CD4-positive, alpha-beta T cell treated with Interferon gamma for 1 hour (primary cell): Measurements from ENCODE around the gene HDGF.

Experiments
- DNase-seq: peaks from one replicate; pipeline ENCODE4 v3.0.0-alpha.2; 2020

HDGF gene

DNA sequence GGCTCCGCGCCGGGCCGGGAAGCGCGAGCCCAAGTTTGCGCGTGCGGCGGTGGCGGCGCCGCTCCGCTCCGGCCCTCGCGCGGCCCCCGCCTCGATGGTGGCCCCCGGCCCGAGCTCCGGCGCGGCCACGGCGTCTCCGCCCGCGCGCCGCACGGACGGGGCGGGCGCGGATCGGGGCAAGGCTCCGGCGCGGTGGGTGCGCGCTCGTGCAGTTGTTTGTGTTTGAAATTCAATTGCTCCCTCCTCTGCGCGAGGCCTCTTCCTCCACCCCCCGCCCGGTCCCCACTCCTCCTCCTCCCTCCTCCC, at the start of gene HDGF:
HDGF (minus strand) TSS at position 225 of the 306 bp plus-strand sequence. CDS start 246 bp downstream, outside the sequence.
- no peak for DNase-seq

DNA sequence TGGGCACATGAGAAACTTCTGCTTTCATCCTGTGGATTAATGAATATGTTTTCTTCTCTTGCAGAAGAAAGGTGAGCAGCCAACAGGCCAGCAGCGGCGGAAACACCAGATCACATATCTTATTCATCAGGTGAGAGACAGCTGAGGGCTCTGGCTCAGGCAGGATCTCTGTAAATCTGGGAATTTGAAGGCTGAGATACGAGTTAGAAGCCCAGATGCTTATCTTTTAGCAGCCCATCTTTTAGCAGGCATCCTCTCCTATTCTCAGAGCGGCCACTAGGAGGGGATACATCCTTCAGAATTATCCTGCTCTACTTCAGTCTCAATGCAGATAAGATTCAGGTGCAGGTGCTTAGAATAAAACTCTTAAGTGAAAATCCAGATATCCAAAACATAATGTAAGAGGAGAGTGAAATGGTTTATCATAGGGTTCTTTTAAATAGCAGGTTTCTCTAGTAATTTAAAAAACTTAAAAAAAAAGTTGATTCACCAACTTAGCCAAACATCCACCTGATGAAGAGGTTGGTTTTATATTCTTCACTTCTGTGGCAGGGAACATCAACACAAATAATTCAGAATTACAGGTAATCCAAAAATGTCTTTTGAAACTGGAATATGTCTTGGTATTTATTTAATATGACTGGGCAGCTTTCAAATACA, 45.9 kb upstream of the HDGF start:
- DNase-seq, result peak; percentile 47

DNA sequence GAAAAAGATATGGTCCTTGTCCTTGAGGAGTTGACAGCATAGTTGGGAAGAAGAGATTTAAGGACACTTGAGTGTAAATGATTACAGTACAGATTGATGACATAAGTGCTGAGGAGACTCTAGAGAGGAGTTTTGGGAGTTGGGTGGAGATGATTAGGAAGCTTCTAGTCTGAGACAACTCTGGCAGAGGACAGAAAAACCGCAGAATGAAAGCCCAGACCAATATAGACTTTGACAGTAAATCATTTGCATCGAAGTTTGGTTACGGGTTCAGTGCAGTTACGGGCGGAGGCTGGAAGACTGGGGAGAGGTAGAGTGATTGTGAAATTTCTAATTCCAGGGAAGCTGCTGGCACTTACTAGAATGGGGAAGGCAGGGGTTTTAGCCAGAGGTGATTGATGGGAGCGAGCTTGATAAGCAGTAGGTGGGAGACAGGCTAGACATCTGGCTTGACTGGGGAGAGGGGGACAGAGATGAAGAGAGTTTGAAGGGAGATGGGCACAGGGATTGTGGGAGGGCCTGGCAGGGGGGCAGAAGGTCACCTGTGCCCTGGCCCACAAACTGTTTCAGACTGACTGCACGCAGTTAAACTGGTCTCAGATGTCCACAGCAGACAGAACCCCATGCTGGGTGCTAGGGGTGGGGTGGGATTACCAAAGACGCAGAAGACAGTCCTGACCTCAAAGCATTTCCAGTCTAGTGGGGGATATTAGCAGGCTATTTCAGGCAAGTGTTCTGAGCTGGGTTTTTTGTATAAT, 45.0 kb upstream of the HDGF start:
- no peak for DNase-seq

DNA sequence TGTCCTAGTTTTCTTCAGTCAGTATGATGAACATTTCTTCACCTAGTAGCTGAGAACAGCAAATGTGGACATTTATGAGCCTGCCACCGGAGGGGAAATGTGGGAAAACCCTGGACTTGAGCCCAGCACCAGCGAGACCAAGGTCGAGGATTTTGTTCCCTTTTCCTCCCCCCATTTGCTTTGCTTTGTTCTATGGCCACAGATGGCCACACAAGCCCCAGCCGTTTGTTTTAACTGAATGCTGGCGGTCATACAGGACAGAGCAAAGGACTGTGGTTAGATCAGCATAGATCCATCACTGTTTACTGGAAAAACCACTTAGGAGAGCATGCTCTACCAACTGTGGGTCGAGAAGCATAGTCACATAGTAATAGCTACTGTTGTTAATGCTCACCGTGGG, 44.3 kb upstream of the HDGF start:
- no peak for DNase-seq

DNA sequence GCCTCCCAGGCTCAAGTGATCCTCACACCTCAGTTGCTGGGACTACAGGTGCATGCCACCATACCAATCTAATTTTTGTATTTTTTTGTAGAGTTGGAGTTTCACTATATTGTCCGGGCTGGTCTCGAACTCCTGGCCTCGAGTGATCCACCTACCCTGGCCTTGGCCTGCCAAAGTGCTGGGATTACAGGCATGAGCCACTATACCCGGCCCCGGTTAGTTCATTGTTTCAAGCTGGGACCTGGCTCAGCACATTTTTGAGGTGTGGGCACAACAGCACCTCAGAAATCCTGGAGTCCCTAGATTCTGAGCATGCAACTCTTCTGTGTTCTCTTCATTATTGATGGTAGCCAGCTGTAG, 43.9 kb upstream of the HDGF start:
- DNase-seq, result no peak

DNA sequence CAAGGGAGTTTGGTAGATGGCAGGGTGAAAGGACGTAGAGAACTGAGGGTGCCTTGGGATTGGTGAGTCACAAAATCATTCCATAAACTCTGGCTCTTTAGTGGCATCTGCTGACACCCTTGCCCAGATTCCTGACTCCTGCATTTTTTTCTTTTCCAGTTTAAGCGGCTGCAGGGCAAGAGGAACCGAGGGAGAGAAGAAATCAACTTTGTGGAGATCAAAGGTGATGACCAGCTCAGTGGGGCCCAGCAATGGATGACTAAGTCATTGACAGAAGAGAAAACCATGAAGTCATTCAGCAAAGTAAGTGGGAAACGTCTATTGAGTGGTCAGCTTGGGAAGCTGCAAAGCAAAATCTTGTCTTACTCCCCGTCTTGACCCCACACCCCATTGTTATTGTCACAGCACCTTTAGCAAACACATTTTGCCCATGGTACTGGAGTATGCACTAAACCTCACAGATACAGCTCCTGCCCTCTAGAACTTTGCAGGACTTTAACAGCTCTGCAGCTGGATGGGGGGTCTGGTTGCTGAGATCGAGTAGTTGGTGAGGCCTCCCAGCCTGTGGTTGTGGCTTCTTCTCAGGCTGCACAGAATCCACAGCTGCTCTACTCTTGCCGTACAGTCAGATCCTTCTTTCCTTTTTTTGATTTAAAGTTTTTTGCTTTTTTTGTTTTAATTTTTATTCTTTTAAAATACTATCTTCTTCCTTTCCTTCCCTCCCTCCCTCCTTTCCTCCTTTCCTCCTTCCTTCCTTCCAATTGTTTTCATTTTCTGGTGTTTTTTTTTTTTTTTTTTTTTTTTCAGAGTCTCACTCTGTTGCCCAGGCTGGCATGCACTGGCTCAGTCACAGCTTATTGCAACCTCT, 43.3 kb upstream of the HDGF start:
- no peak for DNase-seq

DNA sequence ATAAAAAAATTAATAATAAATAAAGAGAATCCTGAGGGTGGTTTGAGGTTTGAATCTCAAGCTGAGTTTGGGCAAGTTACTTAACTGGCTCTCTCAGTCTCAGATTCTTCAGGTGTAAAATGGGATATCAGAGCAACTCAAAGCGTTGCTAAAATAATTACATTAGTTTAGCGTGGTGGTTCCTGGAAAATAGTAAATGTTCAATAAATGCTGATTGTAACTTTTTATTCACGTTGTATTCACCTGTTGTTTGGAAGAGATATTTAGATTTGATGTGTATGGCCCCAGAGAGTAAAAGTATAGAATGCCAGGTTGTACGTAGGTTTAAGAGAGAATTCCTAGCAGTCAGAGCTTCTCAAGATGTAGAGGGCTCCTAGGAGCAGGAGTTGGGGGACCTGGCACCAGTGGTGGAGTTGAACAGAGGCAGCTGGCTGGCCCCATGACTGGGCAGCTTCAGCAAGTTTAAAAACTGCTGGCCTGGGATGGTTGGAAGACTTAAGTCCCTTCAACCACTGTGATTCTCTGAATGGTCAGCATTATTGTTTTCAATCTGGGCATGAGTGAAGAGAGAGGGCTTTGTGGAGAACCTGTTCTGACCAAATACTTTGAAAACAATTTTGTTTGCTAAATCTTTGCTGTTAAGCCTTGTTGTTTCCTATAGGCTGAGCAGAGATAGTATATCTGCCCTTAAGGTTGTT, 38.3 kb upstream of the HDGF start:
- DNase-seq, result no peak

DNA sequence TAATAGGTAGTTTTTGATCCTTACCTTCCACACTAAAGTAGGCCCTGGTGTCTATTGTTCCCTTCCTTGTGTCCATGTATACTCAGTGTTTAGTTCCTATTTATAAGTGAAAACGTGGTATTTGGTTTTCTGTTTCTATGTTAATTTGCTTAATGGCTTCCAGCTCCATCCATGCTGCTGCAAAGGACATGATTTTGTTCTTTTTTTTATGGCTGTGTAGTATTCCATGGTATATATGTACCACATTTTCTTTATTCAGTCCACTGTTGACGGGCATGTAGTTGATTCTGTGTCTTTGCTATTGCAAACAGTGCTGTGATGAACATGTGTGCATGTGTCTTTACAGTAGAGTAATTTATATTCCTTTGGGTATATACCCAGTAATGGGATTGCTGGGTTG, 36.7 kb upstream of the HDGF start:
- no peak for DNase-seq

DNA sequence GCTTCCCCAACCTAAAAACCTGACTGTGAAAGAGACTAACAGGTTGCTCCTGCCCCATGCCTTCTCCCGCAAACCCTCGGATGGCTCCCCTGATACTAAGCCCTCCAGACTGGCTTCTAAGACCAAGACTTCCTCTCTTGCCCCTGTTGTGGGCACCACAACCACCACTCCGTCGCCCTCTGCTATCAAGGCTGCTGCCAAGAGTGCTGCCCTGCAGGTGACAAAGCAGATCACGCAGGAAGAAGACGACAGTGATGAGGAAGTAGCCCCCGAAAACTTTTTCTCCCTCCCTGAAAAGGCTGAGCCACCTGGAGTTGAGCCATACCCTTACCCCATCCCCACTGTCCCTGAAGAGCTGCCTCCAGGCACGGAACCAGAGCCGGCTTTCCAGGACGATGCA, 35.2 kb upstream of the HDGF start:
- no peak for DNase-seq

DNA sequence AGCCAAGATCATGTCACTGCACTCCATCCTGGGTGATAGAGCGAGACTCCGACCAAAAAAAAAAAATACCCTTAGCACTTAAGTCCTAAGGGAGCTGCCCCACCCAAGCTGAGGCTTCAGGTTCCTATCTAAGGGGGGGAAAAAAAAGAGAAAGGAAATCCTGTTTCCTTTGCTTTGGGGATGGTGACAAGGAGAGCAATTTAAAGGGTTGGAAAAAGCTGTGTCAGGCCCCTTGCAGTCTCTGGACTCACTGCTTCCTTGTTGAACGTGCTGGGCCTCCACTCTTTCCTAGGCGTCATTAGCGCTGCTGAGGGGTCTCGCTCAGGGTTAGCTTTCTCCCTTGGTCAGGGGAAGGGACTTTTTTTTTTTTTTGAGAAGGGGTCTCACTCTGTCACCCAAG, 34.0 kb upstream of the HDGF start:
- DNase-seq, result no peak

DNA sequence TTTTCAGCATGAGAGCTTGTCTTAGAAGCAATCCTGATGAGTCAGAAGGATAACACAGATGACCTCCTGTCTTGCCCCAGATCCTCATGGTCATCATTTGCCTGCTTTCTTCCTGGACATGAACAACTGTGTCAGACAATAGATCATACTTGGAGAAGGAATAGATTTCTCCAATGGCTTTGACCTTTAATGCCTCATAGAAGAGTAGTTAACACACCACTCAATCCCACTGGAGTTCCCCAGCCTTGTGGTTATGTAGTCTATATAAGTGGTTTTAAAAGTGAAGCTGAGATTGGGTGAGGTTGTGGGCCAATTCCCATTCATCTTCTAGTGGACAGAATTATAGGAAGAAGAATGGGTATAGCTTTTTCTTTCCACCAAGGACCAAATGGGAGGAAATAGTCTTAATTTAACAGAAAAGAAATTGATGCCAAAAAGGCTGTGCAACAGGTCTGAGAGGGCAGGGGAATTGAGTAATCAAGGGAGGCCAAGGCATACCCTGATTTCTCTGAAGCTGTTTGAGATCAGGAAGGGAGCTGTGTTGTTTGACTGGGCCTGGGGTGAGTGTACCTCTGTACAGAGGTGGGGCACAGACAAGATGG, 30.2 kb upstream of the HDGF start:
- DNase-seq, result no peak

DNA sequence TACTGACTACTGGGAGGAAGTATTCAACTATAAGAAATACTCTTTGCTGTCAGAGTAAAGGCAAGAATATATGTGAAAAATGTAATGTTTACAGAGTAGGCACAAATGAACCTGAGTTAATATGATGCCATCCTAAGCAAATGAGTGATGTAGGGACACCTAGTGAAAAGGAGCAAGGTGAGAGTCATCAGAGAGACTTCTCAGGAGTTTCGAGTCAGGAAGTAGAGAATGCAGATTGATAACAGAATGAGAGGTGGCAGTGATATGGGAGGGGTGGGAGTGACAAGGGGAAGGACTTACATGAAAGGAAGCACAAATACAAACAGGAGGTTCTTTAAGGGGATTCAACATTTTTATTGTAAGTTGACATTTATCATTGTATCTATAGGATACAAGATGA, 26.1 kb upstream of the HDGF start:
- no peak for DNase-seq

DNA sequence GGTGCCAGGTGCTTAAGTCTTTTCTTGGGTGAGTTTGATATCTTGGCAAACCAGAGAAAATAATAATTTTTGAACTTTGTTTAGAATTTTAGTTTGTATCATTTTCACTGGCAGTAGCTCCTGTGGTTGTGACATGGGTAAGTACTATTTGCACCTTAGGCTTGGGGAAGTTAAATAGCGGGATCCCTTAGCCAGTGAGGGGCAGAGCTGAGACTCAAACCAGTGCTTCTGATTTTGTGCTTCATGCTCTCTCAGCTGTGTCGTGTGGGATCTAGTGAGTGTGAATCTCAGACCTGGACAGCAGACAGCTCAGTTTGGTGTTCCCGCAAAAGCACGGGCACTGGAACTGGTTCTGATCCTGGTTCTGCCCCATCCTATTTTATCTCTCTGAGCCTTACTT, 25.5 kb upstream of the HDGF start:
- no peak for DNase-seq

DNA sequence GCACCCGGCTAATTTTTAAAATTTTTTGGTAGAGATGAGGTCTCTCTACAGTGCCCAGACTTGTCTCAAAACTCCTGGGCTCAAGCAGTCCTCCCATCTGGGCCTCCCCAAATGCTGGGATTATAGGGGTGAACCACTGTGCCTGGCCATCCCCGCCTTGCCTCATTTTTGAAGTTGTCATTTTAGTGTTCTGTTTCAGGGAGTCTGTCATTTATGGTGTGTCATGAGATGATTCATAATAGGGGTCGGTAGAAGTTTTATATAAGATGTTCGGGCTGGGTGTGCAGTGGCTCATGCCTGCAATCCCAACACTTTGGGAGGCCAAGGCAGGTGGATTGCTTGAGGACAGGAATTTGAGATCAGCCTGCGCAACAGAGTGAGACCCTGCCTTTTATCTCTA, 24.3 kb upstream of the HDGF start:
- DNase-seq, result no peak

DNA sequence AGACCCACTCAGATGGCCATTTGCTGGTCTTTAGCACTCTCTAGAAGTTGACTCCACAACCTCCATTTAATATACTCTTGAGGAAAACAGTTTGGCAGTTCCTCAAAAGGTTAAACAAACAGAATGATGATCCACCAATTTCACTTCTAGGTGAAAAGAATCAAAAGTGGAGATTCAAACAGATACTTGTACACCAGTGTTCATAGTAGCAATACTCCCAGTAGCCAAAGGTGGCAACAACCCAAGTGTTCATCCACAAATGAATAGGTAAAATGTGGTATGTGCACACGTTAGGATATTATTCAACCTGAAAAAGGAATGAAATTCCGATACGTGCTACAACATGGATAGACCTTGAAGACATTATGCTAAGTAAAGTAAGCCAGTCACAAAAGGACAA, 22.1 kb upstream of the HDGF start:
- DNase-seq, result no peak

DNA sequence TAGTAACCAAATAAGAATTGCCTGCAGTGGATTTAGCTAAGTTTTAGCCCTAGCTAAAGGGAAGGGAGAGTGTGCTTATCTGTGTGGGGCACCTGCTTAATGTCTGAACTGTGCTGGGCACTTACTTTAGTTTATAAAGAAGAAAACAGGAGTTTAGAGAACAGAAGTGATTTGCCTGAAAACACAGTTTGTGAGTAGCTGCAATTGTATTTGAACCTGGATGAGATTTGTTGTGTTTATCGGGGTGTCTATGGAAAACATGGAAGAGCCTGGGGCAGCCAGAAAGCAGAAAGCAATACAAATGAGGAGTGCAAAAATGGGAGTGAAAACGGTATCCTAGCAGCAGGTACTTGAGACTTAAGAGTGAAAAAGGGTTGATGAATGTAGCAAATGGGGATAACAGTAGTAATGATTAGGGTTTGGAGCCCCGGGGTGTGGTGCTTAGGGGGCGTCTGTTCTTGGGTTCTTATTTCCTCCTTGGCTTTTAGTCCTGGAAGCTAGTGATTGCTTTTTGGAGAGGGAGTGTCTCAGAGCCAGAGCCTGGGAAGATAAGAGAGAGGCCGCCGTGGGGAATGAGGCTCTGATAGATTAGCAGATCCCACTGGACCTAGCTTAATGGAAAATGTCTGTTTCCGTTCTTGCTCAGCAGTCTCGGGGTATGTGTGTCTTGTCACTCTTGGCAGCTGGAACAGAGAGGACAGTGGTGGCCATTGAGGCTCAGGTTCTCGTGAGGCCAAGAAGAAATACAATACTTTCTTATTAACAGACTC, 21.4 kb upstream of the HDGF start:
- DNase-seq, result no peak

DNA sequence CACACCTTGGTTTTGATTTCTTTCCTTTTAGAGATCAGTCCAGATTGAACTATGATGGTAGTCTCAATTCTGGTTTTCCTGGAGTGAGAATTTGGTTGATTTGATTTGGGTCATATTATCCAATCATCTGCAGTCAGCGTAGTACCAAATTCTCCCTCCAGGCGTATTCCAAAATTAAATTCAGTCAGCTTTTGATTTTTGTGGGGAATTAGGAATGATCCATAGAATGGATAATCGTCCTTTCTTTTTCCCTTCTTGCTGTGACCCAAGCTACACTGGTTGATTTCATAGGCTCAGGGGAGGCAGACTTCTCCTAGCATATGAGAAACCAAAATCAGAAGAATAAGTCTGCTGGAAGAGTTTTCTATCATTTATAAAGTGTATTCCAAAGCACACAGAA, 20.7 kb upstream of the HDGF start:
- DNase-seq, result no peak

DNA sequence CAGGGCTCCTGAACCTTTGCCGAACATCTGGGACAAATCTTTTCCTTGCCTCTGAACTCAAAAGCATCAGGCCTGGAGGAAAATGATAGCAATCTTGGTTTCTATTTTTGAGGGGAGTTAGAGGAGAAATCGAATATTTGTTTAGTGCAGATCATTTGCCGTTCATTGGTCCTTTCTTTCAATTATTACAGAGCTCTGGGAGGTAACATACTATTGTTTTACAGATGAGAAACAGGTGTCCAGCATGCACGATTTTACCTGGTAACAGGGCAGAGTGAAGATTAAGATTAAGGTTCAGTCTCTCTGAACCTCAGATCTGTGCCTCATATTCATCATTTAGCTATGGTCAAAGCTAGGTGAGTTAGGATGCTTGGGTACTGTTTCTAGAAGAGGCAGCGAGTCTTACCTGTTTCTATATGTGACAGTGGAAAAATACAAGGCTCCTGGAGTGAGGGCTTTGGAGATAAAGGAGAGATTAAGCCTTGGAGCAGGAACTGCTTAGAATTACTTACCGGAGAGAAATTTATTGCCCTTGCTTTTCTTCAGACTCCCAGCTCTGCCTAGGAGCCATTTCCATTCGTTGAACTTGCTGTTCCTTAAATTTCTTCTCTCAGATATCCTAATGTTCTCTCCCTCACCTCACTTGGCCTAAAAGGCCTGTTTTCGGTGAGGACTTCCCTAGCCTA, 17.3 kb upstream of the HDGF start:
- DNase-seq, result no peak

DNA sequence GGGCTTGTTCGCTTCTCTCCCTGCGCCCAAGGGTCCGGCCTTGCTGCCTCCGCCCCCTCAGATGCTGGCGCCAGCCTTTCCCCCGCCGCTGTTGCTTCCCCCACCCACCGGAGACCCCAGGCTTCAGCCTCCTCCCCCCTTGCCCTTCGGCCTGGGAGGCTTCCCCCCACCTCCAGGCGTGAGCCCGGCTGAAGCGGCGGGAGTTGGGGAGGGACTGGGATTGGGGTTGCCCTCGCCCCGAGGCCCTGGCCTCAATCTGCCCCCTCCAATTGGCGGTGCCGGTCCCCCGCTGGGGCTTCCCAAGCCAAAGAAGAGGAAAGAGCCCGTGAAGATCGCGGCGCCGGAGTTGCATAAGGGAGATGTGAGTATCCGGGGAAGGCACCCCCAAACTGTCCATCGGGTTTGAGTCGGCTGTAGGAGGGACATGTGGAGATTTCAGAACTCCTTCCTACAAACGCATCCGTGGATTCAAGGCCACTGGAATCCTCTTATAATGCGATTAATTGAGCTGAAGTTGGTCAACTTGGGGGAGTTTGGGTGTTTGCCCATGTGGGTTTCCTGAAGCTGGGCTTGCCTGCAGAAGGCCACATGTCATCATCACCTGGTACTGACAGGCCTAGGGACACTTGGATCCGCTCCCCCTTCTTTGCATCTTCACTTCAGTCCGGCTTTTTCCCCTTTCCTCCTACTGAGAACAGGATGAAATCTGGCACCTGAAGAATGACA, 16.6 kb upstream of the HDGF start:
- DNase-seq, result no peak

DNA sequence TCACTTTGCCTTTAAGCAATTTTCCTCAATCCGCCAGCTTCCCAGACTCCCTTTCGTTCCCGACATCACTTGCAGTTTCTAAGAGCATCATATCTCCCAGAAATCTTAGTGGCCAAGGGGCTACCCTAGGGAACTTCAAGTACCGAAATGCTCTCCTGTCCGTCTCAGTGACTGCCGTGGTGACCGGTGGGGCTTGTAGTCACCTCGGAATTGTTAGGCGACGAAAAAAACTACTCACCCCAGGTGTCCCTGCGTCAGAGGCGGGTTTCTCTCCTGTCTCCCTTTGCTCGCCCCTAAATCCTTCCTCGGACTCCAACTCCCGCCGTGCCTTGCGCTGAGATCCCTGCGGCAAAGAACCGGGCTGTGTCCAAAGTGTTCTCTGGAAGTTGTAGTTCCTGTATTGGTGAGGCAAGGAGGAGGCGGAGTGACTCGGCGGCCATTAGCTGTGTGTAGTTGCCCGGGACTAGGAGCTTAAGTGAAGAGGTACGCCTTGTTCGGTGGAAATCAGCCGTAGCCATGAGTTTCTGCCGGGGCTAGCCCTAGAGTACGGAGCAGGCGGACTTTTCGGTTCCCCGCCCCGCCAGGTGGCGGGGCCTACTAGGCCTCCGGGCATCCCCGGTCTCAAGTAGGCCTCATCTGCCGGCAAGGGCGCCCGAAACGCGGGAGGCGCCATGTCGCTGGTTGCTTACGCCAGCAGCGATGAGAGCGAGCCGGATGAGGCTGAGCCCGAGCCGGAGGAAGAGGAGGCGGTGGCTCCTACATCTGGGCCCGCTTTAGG, 15.8 kb upstream of the HDGF start, which contains the start of gene PRCC:
PRCC (plus strand) TSS at position 435 of the 778 bp plus-strand sequence; CDS start at position 672, 237 bp downstream.
- peak; percentile 99 for DNase-seq
